ENCODE results near the gene LMF1.

GRCh38 chr16:984121-984694 is 13.4 kb upstream of the LMF1 start:
- no peak for TF ChIP-seq CTCF (IDR thresholded peaks at IDR 0.05; ENCODE audit: control extremely low read depth in 1 of 3, insufficient read depth in 1 of 3, low read depth in 1 of 3, low read length in 3 of 3)
- no peak for TF ChIP-seq JUND (IDR thresholded peaks at IDR 0.05; ENCODE audit: low read length)
- TF ChIP-seq RNF2 (IDR thresholded peaks at IDR 0.05; ENCODE audit: borderline replicate concordance, low read depth, low read length, missing control alignments, poor library complexity, severe bottlenecking), result no peak
- TF ChIP-seq EZH2 (IDR thresholded peaks at IDR 0.05; ENCODE audit: low read depth, low read length, severe bottlenecking), result no peak
- TF ChIP-seq ASH2L (IDR thresholded peaks at IDR 0.05; ENCODE audit: low read length), result no peak
- TF ChIP-seq HDAC2 (IDR thresholded peaks at IDR 0.05; ENCODE audit: borderline replicate concordance in 1 of 2, low read depth in 2 of 2, low read length in 2 of 2), result no peak
- no peak for TF ChIP-seq SUZ12 (IDR thresholded peaks at IDR 0.05; ENCODE audit: low read length)
- TF ChIP-seq SP1 (IDR thresholded peaks at IDR 0.05; ENCODE audit: low read depth, low read length), result no peak
- no peak for TF ChIP-seq POLR2AphosphoS5 (IDR thresholded peaks at IDR 0.05; ENCODE audit: low read depth, low read length)
- no peak for TF ChIP-seq GABPA (IDR thresholded peaks at IDR 0.05; ENCODE audit: borderline replicate concordance, insufficient read depth, low read length)
- TF ChIP-seq FOSL1 (IDR thresholded peaks at IDR 0.05; ENCODE audit: insufficient read depth, low read depth, low read length), result no peak
- no peak for TF ChIP-seq RXRA (IDR thresholded peaks at IDR 0.05; ENCODE audit: insufficient read depth, low read depth, low read length)
- TF ChIP-seq POLR2A (IDR thresholded peaks at IDR 0.05; ENCODE audit: control extremely low read depth in 1 of 2, low read depth in 2 of 2, low read length in 2 of 2), result no peak

Data from H1 (cell line).